Measurements from ENCODE around the gene GEMIN2.

The GEMIN2 gene

GRCh38 chr14:39179042-39179441 is 64.9 kb downstream of the GEMIN2 start:
- CTCF ChIA-PET, result interaction anchor here (0.7 kb wide), 1 partner anchor 78 kb away, joined by 4 read pairs; no protein-coding TSS in a partner anchor
- no peak overlapping the region for H3K4me3 ChIP-seq (ENCODE audit: low read depth, low read length)
- no peak overlapping the region for H3K27ac ChIP-seq (ENCODE audit: extremely low read depth, low read depth, low read length)
- H3K9me3 ChIP-seq (ENCODE audit: control insufficient read depth, insufficient read depth, low read depth, low read length), result no peaks in the 10 kb centered on the region
- H3K36me3 ChIP-seq (ENCODE audit: control insufficient read depth in 2 of 2, insufficient read depth in 1 of 2, low read length in 2 of 2), result peaks cover 74 to 83% of the 10 kb centered on the region in 2 experiments
- TF ChIP-seq ZSCAN4 (tag by site-specific recombination; IDR thresholded peaks at IDR 0.05) (no peak), ZNF629 (tag by site-specific recombination; IDR thresholded peaks at IDR 0.05) (no peak), ZNF596 (tag by site-specific recombination; IDR thresholded peaks at IDR 0.05) (no peak), ZNF18 (tag by site-specific recombination; IDR thresholded peaks at IDR 0.05) (no peak), REST (tag by site-specific recombination; IDR thresholded peaks at IDR 0.05) (no peak), ZNF266 (tag by site-specific recombination; IDR thresholded peaks at IDR 0.05; ENCODE audit: low read depth) (no peak), ZNF664 (tag by site-specific recombination; IDR thresholded peaks at IDR 0.05) (no peak), ZNF76 (tag by site-specific recombination; IDR thresholded peaks at IDR 0.05; ENCODE audit: borderline replicate concordance, low read depth) (no peak), YY1 (tag by site-specific recombination; IDR thresholded peaks at IDR 0.05) (no peak)
- TF ChIP-seq, protein P1, sequence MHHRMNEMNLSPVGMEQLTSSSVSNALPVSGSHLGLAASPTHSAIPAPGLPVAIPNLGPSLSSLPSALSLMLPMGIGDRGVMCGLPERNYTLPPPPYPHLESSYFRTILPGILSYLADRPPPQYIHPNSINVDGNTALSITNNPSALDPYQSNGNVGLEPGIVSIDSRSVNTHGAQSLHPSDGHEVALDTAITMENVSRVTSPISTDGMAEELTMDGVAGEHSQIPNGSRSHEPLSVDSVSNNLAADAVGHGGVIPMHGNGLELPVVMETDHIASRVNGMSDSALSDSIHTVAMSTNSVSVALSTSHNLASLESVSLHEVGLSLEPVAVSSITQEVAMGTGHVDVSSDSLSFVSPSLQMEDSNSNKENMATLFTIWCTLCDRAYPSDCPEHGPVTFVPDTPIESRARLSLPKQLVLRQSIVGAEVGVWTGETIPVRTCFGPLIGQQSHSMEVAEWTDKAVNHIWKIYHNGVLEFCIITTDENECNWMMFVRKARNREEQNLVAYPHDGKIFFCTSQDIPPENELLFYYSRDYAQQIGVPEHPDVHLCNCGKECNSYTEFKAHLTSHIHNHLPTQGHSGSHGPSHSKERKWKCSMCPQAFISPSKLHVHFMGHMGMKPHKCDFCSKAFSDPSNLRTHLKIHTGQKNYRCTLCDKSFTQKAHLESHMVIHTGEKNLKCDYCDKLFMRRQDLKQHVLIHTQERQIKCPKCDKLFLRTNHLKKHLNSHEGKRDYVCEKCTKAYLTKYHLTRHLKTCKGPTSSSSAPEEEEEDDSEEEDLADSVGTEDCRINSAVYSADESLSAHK (tag by site-specific recombination; IDR thresholded peaks at IDR 0.05), result no peak
- POLR2A ChIA-PET, result interaction anchor here (0.6 to 2.5 kb wide), 4 partner anchors 9 to 90 kb away, joined by 3 to 10 read pairs (median 4); partner anchors contain the start of gene TRAPPC6B
- no peaks in the 10 kb centered on the region for H3K4me1 ChIP-seq (ENCODE audit: control insufficient read depth, insufficient read depth, low read length)

GRCh38 chr14:39180553-39180952 is 66.4 kb downstream of the GEMIN2 start:
- TF ChIP-seq PRDM1 (tag by site-specific recombination; IDR thresholded peaks at IDR 0.05) (peak; percentile 61), ZNF600 (tag by site-specific recombination; IDR thresholded peaks at IDR 0.05) (no peak)
- Histone ChIP-seq H3K9me3 (ENCODE audit: control insufficient read depth, insufficient read depth, low read depth, low read length) (no peaks in the 10 kb centered on the region), H3K4me1 (ENCODE audit: control insufficient read depth, insufficient read depth, low read length) (no peaks in the 10 kb centered on the region), H3K4me3 (ENCODE audit: low read depth, low read length) (no peak overlapping the region), H3K36me3 (ENCODE audit: control insufficient read depth in 2 of 2, insufficient read depth in 1 of 2, low read length in 2 of 2) (peaks cover 84 to 90% of the 10 kb centered on the region in 2 experiments), H3K27ac (ENCODE audit: extremely low read depth, low read depth, low read length) (no peak overlapping the region)
- POLR2A ChIA-PET, result interaction anchor here (1.9 kb wide), 1 partner anchor 10 kb away, joined by 7 read pairs; the partner anchor contains the start of gene TRAPPC6B
- CTCF ChIA-PET, result no interaction called here

All from HEK293 (cell line).